ENCODE results near the gene SAPCD1.

DNA sequence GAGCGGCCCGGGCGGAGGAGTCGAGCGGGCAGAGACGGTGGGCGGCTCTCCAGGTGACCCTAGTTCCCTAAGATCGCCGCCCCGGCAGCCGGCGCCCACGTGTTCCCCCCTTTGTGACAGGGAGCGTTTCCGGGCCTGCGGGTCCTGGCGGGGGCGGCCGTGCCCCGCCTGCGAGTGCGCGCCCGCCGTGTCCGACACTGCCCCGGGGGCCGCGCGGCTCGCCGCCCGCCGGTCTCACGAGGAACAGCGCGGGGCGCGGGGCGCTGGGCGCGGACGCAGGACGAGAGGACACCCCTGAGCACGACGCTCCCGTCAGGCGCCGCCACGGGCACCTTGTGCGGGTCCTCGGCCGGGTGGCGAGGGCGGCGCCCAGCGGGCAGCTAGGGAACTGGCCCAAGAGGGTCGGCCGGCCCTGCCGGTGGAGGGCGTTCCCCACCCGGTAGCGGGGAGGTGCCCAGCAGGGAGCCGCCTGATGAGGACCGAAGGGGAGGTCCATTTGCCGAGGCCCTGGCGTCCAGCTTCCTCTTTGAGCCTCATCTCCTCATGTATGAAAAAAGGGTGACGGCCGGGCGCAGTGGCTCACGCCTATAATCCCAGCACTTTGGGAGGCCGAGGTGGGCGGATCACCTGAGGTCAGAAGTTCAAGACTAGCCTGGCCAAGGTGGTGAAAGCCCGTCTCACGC is 33.3 kb downstream of the SAPCD1 start, which contains the start of gene VARS1:
- TF ChIP-seq, protein P1, sequence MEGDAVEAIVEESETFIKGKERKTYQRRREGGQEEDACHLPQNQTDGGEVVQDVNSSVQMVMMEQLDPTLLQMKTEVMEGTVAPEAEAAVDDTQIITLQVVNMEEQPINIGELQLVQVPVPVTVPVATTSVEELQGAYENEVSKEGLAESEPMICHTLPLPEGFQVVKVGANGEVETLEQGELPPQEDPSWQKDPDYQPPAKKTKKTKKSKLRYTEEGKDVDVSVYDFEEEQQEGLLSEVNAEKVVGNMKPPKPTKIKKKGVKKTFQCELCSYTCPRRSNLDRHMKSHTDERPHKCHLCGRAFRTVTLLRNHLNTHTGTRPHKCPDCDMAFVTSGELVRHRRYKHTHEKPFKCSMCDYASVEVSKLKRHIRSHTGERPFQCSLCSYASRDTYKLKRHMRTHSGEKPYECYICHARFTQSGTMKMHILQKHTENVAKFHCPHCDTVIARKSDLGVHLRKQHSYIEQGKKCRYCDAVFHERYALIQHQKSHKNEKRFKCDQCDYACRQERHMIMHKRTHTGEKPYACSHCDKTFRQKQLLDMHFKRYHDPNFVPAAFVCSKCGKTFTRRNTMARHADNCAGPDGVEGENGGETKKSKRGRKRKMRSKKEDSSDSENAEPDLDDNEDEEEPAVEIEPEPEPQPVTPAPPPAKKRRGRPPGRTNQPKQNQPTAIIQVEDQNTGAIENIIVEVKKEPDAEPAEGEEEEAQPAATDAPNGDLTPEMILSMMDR (IDR thresholded peaks at IDR 0.05; ENCODE audit: insufficient read depth, low read depth, low read length), result peak; percentile 40
- TF ChIP-seq EZH2 (IDR thresholded peaks at IDR 0.05; ENCODE audit: insufficient read depth, low read length), result no peak

Measured in astrocyte (in vitro differentiated cells and primary cell).